Thyroid gland (tissue), 4 donors: Measurements from ENCODE around the gene TBP. TPM values are rescaled to one million over a fixed set of nuclear protein-coding genes. Genes with fewer than 3 reads are reported as not detected.

Source experiments
- DNase-seq, 2 donors: peaks; one replicate each; pipeline ENCODE4 v3.0.0-alpha.2; 2019
- H3K27ac ChIP-seq, 3 donors: fragments of 200-600 bp; sonication (generic); 1 replicate in 2 of 3; 2 replicates in 1 of 3; pipeline ENCODE4 v1.5.1; 2016 to 2019; ENCODE audit warnings: mild to moderate bottlenecking in 1 of 3, moderate library complexity in 1 of 3
- H3K27me3 ChIP-seq: fragments of 200-600 bp; sonication (generic); one replicate; pipeline ENCODE4 v1.5.1; 2019
- H3K36me3 ChIP-seq, 2 donors: fragments of 200-600 bp; sonication (generic); one replicate each; pipeline ENCODE4 v1.5.1; 2016 to 2019
- H3K4me1 ChIP-seq, 2 donors: fragments of 200-600 bp; sonication (generic); one replicate each; pipeline ENCODE4 v1.5.1; 2017 to 2019
- H3K4me3 ChIP-seq, 3 donors: fragments of 200-600 bp; sonication (generic); replicated peaks in 1 of 3; 1 replicate in 2 of 3; 2 replicates in 1 of 3; pipeline ENCODE4 v1.5.1; 2016; ENCODE audit warnings: mild to moderate bottlenecking in 1 of 3
- H3K9me3 ChIP-seq: fragments of 200-600 bp; sonication (generic); one replicate; pipeline ENCODE4 v1.5.1; 2017
- CTCF ChIP-seq, 6 experiments: fragments of 200-600 bp in 3 of 6; fragments of 450-650 bp in 3 of 6; sonication (generic) in 3 of 6; IDR thresholded peaks; one replicate each; pipeline ENCODE4 v1.5.1; 2016 to 2019; ENCODE audit warnings: antibody characterized with exemption in 6 of 6, mild to moderate bottlenecking in 2 of 6, inconsistent platforms in 1 of 6, moderate library complexity in 1 of 6
- POLR2A ChIP-seq, 2 donors: fragments of 450-650 bp; IDR thresholded peaks; one replicate each; pipeline ENCODE4 v1.6.1; 2017; ENCODE audit warnings: antibody characterized with exemption in 2 of 2, mild to moderate bottlenecking in 2 of 2, moderate library complexity in 1 of 2
- WGBS, 2 donors: methylation state at CpG; one replicate each; pipeline ENCODE4 v1.1.5; 2017; 5-methylcytosine and 5-hydroxymethylcytosine counted together
- intact Hi-C: fragments of 100-400 bp; cut with DNase I; formaldehyde crosslinking; loops from one replicate; pipeline ENCODE4 v1.15.1; 2023
- total RNA-seq, 4 donors: library from RNA; depleted of rRNA; stranded (reverse); fragments of >200 nt; gene quantifications; one replicate each; pipeline ENCODE4 v1.2.3, GENCODE V29; 2016

The TBP gene
- total RNA-seq, 4 donors from 2014 or later = 16.4 to 23.0 (median 19.1) TPM

GRCh38 chr6:170584181-170584953, 30.2 kb downstream of the TBP start, which contains the start of gene PDCD2:
Gene PDCD2 (minus strand): TSS chr6:170584637. CDS start chr6:170584581, 56 bp downstream.
- 0% methylated on average over 14 to 24 of the region's 81 CpGs for WGBS, 2 donors
- TF ChIP-seq POLR2A (IDR thresholded peaks at IDR 0.05) (peak in 1 of 2 donors; percentile 80), CTCF (IDR thresholded peaks at IDR 0.05) (peak in 1 of 6 experiments; percentile 1)
- intact Hi-C loops = no loop called here

GRCh38 chr6:170584954-170585498, 30.9 kb downstream of the TBP start:
- peak overlapping the region; percentile 54 to 82 (median 66) for H3K27ac ChIP-seq
- 4 to 5% methylated on average over 6 of the region's 6 CpGs for WGBS, 2 donors
- DNase-seq = peak in 1 of 2 donors; percentile 4

More at GRCh38 chr6:170584181-170584953, 30.2 kb downstream of the TBP start, which contains the start of gene PDCD2:
- Histone ChIP-seq H3K4me1 (peaks cover 5 to 16% of the 10 kb centered on the region in 2 donors), H3K9me3 (no peaks in the 10 kb centered on the region), H3K27ac (peak within 1 kb of the TSS; percentile 54 to 82 (median 66)), H3K36me3 (peaks cover 10 to 17% of the 10 kb centered on the region in 2 donors), H3K4me3 (peak within 1 kb of the TSS; percentile 51 to 95 (median 84)), H3K27me3 (no peaks in the 10 kb centered on the region)
- peak; percentile 93 to 95 for DNase-seq

GRCh38 chr6:170590725-170591124, 36.6 kb downstream of the TBP start:
- intact Hi-C loops = no loop called here
- no peak for DNase-seq
- 83 to 85% methylated on average over 1 of the region's 1 CpG for WGBS, 2 donors
- no peaks in the 10 kb centered on the region for H3K4me1 ChIP-seq
- no peaks in the 10 kb centered on the region for H3K27me3 ChIP-seq
- no peaks in the 10 kb centered on the region for H3K9me3 ChIP-seq
- no peaks in the 10 kb centered on the region for H3K36me3 ChIP-seq
- no peak overlapping the region for H3K27ac ChIP-seq
- H3K4me3 ChIP-seq = no peak overlapping the region
- TF ChIP-seq CTCF (IDR thresholded peaks at IDR 0.05) (no peak), POLR2A (IDR thresholded peaks at IDR 0.05) (no peak)

More at GRCh38 chr6:170584954-170585498, 30.9 kb downstream of the TBP start:
- Histone ChIP-seq H3K4me3 (peak overlapping the region; percentile 51 to 95 (median 84)), H3K36me3 (peaks cover 10 to 11% of the 10 kb centered on the region in 2 donors), H3K9me3 (no peaks in the 10 kb centered on the region), H3K4me1 (peaks cover 5 to 16% of the 10 kb centered on the region in 2 donors), H3K27me3 (no peaks in the 10 kb centered on the region)
- intact Hi-C loops = no loop called here
- TF ChIP-seq CTCF (IDR thresholded peaks at IDR 0.05) (no peak), POLR2A (IDR thresholded peaks at IDR 0.05) (no peak)

GRCh38 chr6:170596426-170596825, 42.3 kb downstream of the TBP start:
- no peaks in the 10 kb centered on the region for H3K9me3 ChIP-seq
- DNase-seq = no peak
- no peaks in the 10 kb centered on the region for H3K27me3 ChIP-seq
- no peaks in the 10 kb centered on the region for H3K4me1 ChIP-seq
- intact Hi-C loops = no loop called here
- TF ChIP-seq CTCF (IDR thresholded peaks at IDR 0.05) (no peak), POLR2A (IDR thresholded peaks at IDR 0.05) (no peak)
- H3K36me3 ChIP-seq = no peaks in the 10 kb centered on the region
- no peak overlapping the region for H3K27ac ChIP-seq
- no peak overlapping the region for H3K4me3 ChIP-seq

- DNase-seq = no peak
- intact Hi-C loops = no loop called here
Measured at GRCh38 chr6:170597278-170597677, 43.1 kb downstream of the TBP start.

More at GRCh38 chr6:170597278-170597677, 43.1 kb downstream of the TBP start:
- Histone ChIP-seq H3K36me3 (no peaks in the 10 kb centered on the region), H3K9me3 (no peaks in the 10 kb centered on the region), H3K27ac (no peak overlapping the region), H3K27me3 (no peaks in the 10 kb centered on the region), H3K4me3 (no peak overlapping the region), H3K4me1 (no peaks in the 10 kb centered on the region)
- TF ChIP-seq POLR2A (IDR thresholded peaks at IDR 0.05) (no peak), CTCF (IDR thresholded peaks at IDR 0.05) (no peak)
